ENCODE measurements around the gene SPTBN1.

SPTBN1 gene

DNA sequence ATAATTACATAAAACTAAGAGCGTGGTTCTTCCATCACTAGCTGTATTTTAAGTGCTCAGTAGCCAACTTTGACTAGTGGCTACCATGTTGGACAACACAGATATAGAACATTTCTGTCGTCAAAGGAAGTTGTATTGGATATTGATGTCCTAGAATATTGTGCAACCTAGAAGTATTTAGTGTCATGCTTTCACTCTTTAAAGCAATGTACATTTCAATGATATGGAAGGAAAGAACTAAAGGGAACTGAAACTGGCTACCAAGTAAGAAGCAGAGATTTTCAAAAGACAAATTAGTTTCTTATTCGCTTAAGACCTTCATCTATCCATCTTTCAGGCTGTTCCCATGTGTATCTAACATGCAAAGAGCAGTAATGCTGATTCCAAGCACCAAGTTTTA, 182.0 kb downstream of the SPTBN1 start:
- DNase-seq, result no peak

- no peak for DNase-seq
These were observed 182.7 kb downstream of the SPTBN1 start for GRCh38 chr2:54638774-54639187.

DNA sequence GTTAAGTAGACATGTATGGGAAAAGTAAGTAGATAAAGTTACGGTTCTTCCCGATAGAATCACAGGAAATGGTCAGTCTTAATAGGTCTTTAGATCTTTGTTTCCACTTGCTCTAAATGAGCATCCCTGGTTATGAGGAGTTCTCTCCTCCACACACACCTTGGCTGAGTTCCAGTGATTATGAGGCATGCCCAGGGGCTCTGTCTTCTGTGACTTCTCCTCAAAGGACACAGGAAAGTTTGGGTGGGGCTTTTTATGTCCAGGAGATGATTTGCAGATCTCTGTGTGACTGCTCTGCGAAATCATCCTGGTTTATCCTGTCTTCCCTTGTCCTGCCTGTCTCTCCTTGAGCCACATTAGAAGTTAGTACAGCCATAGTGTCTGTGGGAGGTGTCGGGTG, 183.5 kb downstream of the SPTBN1 start:
- DNase-seq, result no peak

GRCh38 chr2:54640834-54641540, 184.9 kb downstream of the SPTBN1 start:
- no peak for DNase-seq

- no peak for DNase-seq
These were observed 185.9 kb downstream of the SPTBN1 start for GRCh38 chr2:54641988-54642387.

- DNase-seq, result no peak
These were observed 186.7 kb downstream of the SPTBN1 start for GRCh38 chr2:54642677-54643430.

DNA sequence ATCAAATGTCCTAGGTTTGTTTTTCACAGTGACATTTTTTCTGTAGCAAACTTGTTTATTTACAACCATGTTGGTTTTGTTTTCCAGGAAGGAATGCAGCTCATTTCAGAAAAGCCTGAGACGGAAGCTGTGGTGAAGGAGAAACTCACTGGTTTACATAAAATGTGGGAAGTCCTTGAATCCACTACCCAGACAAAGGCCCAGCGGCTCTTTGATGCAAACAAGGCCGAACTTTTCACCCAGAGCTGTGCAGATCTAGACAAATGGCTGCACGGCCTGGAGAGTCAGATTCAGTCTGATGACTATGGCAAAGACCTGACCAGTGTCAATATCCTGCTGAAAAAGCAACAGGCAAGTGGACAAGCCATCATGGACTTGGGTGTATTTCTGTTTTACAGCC, 188.1 kb downstream of the SPTBN1 start:
- no peak for DNase-seq

DNA sequence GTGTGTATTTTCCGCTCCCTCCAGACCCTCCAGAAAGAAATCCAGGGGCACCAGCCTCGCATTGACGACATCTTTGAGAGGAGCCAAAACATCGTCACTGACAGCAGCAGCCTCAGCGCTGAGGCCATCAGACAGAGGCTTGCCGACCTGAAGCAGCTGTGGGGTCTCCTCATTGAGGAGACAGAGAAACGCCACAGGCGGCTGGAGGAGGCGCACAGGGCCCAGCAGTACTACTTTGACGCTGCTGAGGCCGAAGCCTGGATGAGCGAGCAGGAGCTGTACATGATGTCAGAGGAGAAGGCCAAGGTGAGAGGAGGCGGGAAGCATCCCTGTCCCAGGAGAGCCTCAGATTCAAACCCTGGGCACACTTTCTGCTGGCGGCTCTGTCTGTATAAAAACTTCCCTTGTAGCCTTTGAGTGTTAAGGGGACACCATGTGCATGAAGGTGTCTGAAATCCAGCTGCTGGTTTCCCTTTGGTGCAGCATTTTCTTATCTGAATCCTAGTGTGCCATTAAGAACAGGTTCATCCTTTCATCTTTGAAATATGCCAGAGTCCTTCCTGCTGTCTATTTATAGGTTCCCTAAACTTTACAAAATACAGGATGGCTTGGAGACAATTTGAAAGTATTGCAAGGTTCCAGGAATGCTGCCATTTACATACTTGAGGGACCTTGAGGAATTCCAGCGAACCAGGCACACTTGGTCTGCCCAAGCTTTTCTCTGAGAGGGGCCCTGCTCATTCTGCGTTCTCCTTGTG, 190.2 kb downstream of the SPTBN1 start:
- DNase-seq, result no peak

- no peak for DNase-seq
These were observed 192.1 kb downstream of the SPTBN1 start for GRCh38 chr2:54648256-54648655.

DNA sequence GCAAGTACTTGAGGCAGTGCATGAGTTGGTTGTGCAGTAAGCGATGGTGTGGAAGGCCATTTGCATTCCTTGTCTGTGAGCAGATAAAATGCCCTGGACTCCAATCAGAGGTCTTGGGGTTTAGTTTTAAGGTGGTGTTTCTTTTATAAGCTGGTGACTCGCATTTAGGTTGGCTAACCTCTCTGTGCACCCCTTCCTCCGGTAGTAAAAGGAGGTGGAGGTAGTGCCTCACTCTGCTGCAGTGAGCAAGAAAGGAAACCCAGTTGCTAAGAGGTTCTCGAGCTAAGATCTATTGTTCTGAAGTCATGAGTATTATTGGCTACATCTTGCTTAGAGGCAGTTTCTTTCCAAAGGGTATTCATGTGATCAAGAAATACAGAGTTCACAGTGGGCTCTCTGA, 193.1 kb downstream of the SPTBN1 start:
- DNase-seq, result no peak

DNA sequence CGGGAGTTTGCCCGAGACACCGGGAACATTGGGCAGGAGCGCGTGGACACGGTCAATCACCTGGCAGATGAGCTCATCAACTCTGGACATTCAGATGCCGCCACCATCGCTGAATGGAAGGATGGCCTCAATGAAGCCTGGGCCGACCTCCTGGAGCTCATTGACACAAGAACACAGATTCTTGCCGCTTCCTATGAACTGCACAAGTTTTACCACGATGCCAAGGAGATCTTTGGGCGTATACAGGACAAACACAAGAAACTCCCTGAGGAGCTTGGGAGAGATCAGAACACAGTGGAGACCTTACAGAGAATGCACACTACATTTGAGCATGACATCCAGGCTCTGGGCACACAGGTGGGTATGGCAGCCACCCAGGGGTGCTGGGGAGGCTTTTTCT, 193.5 kb downstream of the SPTBN1 start:
- no peak for DNase-seq

DNA sequence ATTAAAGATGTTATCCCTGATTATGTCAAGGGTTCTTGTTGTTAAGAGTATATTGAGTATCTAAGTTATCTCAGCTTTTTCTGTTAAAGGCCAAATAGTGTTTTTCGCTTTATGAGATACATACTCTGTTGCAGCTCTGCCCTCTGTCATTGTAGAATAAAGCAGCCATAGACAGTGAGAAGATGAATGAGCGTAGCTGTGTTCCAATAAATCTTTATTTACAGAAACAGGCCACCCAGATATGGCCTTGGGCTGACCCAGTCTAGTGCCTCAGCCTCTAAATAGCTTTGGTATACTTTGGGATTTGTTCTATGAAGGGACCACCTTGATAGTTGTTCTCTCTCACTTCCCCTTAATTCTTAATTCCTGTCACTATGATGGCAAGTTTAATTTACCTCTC, 194.5 kb downstream of the SPTBN1 start:
- DNase-seq, result no peak

GRCh38 chr2:54651291-54651690, 195.2 kb downstream of the SPTBN1 start:
- DNase-seq, result no peak

- peak; percentile 5 for DNase-seq
These were observed 196.4 kb downstream of the SPTBN1 start for GRCh38 chr2:54652540-54652939.

DNA sequence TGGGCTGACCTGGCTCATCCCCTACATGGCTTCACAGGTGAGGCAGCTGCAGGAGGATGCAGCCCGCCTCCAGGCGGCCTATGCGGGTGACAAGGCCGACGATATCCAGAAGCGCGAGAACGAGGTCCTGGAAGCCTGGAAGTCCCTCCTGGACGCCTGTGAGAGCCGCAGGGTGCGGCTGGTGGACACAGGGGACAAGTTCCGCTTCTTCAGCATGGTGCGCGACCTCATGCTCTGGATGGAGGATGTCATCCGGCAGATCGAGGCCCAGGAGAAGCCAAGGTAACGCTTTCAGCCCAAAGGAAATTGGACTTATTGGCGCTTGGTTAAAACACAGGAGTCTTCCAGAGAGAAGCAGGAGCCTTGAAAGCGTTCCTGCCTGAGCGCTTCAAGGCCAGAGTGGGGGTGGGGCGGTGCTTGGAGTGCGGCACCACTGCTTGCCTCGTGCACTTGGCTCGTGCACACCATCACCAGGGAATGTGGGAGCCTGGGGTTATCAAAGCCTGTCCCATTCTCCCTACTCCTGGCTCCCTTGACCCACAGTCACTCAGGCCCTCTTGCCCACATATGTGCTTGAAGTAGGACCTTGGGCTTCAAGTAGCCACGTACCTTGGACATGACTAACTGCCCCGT, 197.6 kb downstream of the SPTBN1 start:
- DNase-seq, result no peak

DNA sequence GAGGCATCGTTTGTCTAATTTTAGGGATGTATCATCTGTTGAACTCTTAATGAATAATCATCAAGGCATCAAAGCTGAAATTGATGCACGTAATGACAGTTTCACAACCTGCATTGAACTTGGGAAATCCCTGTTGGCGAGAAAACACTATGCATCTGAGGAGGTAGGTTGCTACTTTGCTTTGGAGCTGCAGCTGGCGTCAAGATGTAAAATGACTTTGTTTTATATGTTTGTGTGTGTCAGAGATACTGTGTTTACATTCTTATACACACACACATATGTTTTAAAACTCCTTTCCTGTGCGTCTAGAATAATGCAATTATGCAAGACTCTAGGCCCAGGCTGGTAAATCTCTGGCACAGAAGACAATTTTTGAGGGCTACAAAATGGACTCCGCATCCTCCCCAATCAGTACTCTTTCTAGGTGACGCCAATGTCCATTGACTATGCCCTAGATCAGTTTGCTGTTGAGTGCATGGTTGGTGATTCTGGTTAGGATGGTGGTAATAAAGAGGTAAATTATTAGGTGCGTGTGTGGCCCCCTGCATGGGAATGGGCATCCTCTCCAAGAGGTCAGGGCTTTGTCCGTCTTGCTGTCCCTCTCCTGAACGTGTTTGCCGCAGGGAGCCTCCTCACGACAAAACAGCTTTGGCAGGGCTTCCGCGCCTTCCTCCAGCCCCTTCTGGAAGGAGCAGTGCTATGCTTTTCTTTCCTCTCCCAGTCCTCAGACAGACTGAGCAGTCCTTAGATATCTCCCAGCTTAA, 199.1 kb downstream of the SPTBN1 start:
- no peak for DNase-seq

GRCh38 chr2:54656863-54657262, 200.7 kb downstream of the SPTBN1 start:
- DNase-seq, result no peak

DNA sequence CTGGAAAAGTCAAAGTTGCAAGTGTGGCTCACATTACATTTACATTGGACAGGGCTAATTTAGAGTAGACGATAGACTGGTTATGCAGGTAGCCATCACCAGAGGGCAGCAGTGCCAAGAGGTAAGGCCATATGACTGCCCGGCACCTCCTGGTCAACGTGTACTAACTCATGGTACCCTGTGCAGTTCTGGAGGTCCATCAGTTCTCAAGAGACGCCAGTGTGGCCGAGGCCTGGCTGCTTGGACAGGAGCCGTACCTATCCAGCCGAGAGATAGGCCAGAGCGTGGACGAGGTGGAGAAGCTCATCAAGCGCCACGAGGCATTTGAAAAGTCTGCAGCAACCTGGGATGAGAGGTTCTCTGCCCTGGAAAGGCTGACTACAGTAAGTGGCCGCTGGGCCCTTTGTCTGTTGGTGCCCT, 201.5 kb downstream of the SPTBN1 start:
- peak; percentile 17 for DNase-seq

GRCh38 chr2:54658564-54659071, 202.5 kb downstream of the SPTBN1 start:
- DNase-seq, result no peak

DNA sequence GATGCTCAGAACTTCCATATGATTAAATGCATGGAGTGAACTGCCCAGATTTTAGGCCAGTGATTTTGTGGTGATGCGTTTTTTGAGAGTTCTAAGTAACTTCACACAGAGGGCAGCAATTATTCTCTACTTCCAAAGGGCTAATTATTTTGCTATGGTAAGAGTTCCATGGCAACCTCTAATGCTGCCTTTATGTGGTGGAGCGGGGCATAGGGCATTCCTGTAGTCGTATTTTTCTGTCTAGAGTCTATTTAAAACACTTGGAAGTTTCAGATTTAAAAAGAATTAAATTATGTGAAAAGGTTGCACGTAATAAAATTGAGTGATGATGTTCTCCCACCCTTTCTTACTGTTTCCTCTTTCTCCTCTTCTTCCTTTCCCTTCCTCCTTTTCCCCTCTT, 203.4 kb downstream of the SPTBN1 start:
- no peak for DNase-seq

- DNase-seq, result no peak
These were observed 204.6 kb downstream of the SPTBN1 start for GRCh38 chr2:54660752-54661151.

DNA sequence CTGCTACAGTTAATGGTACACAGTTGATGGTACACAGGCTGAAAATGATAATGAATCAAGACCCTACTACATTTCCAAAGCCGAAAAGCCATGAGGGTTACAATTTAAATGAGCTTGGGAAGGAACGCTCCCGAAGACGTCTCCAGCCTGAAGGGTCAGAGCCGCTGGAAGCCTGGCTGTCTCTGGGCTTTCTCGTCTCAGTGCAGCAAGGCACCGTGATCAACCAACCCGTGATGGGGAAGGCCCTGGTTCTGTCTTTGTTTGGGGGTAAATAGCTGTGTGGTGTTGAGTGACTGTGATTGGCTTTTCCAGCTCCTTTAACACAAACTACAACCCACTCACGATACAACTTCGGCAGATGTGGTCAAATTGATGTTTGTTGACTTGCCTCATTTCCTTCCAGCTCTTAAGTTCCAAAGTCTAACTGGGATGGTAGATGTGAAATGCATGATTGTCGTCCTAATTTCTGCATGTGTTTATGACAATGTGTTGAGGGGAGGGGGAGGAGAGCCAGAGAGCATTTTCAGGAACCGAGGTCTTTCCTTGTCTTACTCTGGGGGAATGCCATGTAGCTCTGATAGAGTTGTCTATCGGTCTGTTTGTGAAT, 207.4 kb downstream of the SPTBN1 start:
- DNase-seq, result no peak

Data from COR-L47 (cell line).